Stimulated activated CD4-positive, alpha-beta T cell treated with anti-CD3 and anti-CD28 coated beads, Interleukin-15, amount 100 ng/mL, for 1 hour (primary cell): ENCODE measurements around the gene PRODH2.
"Not testable (repeated sequence)": the region's sequence is repeated elsewhere in the genome, so short reads cannot be mapped to it uniquely, and the experiment has no call there.

Experiments
- DNase-seq, 2 donors: peaks; one replicate each; pipeline ENCODE4 v3.0.0-alpha.2; 2020; ENCODE audit warnings: low read depth in 1 of 2, low spot score in 1 of 2

Gene PRODH2

DNA sequence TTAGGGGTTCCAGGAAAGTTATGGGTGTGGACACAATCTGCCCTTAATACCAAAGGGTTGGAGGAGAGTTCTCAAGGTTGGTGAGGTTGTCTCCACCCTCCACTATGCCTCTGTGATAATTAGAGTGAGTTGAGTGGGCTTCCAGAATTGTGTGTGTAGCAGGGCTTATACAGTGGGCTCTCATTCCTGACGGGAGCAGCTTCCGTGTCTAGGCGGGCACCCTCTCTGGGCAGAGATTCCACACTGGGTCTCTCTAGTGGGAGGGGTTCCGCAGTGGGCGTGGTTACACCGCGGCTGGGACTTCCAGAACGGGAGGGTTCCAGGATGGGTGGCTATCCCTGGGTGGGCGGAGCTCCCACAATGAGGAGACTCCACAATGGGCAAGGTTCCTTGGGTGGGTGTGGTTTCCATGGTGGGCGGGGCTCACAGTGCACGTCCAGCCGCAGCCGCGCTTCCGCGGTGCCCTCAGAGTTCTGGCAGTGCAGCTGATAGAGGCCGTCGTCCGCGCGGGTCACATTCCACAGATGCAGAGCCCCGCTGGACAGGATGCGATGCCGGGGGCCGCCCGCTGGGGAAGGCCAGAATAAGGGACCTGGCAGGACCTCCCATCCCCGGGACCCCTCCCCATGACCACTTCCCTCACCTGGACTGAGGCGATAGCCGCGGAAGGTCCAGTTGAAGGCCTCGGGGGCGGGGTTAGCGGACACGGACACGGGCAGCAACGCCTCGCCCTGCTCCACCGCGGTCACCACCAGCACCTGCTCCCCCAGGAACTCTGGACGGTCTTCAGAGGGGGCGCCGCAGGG lies 31.2 kb upstream of the PRODH2 start:
- no peak for DNase-seq

DNA sequence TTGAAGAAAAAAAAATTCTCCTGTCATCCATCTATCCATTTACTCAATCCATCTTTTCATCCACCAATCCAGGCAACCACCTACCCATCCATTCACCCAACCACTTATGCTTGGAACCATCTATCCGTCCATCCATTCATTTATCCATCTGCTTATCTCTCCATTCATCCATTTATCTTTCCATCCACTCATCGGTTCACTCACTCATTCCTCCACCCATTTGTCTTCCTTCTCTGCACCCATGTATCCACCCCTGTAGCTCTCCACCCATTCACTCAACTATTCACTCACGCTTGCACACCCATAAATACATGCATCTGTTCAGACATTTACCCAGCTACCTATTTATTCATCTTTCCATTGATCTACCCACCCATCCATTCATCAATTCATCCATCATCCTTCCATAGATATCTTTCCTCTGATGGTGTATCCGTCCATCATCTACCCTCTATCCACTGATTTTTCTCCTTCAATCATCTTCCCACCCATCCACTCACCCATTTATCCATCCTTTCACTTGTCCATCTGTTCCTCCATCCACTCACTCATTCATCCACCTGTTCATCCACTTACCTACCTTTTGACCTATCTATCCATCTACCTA lies 30.1 kb upstream of the PRODH2 start:
- DNase-seq, result no peak

DNA sequence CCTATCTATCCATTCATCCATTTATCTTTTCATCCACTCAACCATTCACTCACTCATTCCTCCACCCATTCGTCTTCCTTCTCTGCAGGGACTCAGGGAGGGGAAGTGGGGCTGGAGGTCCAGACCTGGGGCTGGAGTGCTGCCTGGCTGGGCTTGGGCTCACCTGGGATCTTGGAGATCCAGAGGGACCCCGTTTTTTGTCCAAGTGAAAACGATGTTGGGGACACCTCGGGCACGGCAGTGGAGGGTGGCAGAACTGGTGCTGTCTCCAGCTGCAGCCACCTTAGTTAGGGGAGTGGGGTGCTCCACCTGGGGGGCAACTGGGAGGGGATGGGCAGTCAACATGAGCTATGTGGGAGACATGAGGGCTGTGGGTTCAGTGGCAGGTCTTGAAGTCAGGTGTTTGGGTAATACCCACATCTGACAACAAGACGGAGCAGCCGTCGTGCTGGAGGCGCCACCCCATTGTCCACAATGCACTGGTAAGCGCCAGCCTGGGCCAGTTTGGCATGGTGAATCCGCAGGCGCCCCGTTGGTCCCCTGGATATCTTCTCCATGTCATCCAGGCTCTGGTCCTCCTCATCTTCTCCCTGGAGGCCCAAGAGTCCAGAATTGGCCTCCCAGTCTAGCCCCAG lies 29.4 kb upstream of the PRODH2 start:
- no peak for DNase-seq

DNA sequence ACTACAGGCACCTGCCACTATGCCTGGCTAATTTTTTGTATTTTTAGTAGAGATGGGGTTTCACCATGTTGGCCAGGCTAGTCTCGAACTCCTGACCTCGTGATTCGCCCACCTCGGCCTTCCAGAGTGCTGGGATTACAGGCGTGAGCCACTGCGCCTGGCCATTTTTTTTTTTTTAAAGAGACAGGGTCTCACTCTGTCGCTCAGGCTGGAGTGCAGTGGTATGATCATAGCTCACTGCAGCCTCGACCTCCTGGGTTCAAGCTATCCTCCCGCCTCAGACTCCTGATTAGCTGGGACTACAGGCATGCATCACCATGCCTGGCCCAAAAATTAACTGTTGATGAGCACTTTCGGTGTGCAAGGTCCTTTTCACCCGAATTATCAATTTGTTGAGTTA lies 23.5 kb upstream of the PRODH2 start:
- not testable (repeated sequence) for DNase-seq

DNA sequence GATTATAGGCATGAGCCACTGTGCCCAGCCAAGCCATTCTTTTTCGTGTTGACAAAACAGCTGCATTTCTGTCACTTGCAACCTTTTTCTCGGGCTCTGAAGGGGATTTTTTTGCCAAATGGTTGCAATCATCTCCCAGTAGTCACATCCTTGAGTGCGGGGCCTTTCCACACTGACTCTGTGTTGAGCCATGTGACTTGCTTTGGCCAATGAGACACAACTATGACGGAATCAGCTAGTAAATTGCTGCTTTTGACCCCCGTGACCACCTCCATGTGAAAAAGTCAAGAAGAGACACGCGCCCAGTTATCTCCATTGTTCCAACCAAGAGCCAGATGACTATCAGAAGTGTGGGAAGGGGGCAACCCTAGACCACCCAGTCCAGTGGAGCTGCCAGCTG lies 21.3 kb upstream of the PRODH2 start:
- no peak for DNase-seq

DNA sequence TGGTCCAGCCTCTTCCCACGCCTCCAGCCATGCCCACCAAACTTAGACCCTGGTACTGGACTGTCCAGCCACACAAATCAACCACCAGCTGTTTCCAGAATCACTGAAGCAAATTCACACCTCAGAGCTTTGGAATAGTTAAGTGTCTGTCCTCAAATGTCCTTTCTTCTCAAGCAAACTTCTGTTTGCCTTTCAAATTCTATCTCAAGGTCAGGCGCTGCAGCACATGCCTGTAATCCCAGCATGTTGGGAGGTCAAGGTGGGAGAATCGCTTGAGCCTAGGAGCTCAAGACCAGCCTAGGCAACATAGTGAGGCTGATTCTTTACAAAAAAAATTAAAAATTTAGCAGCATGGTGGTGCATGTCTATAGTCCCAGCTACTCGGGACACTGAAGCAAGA lies 19.4 kb upstream of the PRODH2 start:
- no peak for DNase-seq

DNA sequence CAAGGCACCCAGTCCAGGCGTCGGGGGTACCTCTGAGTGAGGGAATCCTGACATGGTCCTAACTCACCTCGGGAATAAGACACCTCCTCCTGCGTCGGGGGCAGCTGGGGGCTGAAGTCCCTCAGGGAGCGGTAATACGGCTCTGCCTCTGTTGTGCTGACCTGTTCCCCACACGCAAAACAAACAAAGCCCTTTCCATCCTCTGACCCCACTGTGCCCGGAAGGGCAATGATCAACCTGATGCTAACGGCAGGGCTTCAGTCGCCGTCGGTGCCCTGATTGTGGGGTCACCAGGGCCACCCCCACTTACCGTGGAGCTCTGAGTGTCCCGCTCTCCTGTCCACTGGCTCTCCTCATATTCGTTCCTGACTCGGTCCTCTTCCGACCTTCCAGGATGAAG lies 18.3 kb upstream of the PRODH2 start:
- no peak for DNase-seq

GRCh38 chr19:35828692-35829301 lies 16.2 kb upstream of the PRODH2 start:
- DNase-seq, result peak in 1 of 2 donors; percentile 27

GRCh38 chr19:35824150-35824549 lies 11.5 kb upstream of the PRODH2 start:
- DNase-seq, result no peak

GRCh38 chr19:35822579-35822978 lies 9.9 kb upstream of the PRODH2 start:
- no peak for DNase-seq

- no peak for DNase-seq
These were observed 5.8 kb upstream of the PRODH2 start for GRCh38 chr19:35818445-35818844.

- DNase-seq, result no peak
These were observed 4.2 kb upstream of the PRODH2 start for GRCh38 chr19:35816846-35817245.

- no peak for DNase-seq
These were observed 3.6 kb upstream of the PRODH2 start for GRCh38 chr19:35816262-35816661.

GRCh38 chr19:35813043-35813890 lies 622 bp upstream of the PRODH2 start:
- DNase-seq, result no peak

DNA sequence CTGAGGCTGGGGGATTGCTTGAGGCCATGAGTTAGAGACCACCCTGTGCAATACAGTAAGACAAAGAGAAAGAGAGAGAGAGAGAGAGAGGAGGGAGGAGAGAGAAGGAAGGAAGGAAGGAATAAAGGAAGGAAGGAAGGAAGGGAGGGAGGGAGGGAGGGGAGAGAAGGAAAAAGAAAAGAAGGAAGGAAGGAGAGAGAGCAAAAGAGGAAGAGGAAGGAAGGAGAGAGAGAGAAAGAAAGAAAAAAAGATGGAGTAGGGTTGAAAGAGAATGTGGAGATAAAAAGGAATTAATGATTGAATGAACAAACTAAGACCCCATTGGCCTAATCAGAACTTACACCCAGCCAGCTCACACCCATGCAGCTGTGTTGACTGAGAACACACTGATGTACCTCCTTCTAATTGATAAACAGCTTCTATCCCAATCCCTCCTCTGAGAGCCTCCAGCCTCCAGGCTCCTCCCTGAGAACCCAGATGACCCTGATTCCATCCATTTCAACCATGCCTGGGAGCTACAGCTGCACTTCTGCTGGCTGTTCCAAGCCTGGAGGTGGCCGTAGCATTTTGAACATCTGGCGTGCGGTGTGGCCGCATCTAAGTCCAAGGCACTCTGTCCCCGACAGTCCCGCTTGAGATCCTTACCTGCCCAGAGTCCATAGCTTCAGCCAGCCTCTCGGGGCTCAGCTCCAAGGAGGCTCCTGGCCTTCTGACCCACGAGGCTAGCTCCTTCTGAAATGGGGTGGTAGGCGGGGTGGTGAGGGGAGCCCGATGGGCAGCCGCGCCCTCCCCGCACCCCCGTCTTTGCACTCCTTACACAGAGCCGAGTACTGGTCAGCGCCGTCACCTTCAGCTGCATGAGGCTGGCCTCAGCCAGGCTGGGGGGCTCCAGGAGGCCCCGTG lies 1.1 kb downstream of the PRODH2 start:
- no peak for DNase-seq

GRCh38 chr19:35807633-35808032 lies 5.0 kb downstream of the PRODH2 start:
- no peak for DNase-seq

DNA sequence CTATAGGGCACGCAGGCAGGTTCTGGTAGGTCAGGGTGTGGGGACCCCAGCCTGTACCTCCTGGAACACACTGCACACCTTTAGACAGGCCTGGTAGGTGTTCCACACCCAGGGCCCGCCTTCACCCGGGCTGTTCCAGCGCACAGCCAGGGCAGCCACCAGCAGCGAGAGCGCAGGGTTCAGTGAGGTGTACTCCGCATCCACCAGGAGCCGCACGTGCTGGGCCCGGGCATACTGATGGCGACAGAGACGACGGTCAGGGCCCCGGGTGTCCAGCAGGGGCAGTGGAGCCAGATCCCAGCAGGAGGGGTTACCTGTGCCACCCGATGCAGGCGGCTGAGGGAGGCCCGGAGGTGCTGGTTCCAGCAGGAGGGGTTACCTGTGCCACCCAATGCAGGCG lies 6.0 kb downstream of the PRODH2 start:
- DNase-seq, result no peak

DNA sequence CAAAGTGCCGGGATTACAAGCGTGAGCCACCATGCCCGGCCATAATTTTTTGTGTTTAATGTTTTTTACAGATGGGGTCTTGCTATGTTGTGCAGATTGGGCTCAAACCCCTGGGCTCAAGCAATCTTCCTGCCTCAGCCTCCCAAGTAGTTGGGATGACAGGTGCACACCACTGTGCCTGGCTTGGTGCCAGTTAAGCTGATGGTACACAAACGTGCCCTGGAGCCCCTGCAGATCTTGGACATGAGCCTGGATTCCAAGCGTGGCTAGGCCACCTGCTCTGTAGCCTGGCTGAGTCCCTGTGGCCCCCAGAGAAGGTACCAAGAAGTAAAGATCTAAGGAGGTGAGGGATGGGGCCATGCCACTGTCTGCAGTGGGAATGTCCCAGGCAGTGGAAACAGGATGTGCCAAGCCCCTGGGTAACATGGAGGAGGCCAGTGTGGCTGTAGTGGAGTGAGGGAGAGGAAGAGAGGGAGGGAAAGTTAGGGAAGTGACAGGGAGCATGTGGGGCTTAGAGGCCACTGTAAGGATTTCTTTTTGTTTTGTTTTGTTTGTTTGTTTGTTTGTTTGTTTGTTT lies 7.0 kb downstream of the PRODH2 start:
- no peak for DNase-seq

DNA sequence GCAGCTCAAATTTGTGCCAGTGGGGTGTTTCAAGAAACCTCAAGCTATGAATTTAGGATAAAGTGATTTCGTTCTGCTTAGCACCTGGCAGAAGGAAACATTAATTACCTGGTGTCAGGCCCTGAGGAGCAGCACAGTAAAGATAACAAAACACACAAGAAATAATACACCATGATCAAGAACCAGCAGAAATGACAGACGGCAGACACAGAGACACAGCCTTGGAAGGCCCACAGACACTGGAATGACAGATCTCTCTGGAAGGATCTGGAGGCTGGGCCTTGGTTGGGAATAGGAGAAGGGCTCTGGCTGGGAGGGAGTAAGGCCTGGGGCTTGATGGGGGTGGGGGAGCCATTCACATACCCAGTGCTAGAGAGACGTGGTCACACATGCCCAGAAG lies 10.8 kb downstream of the PRODH2 start:
- no peak for DNase-seq

DNA sequence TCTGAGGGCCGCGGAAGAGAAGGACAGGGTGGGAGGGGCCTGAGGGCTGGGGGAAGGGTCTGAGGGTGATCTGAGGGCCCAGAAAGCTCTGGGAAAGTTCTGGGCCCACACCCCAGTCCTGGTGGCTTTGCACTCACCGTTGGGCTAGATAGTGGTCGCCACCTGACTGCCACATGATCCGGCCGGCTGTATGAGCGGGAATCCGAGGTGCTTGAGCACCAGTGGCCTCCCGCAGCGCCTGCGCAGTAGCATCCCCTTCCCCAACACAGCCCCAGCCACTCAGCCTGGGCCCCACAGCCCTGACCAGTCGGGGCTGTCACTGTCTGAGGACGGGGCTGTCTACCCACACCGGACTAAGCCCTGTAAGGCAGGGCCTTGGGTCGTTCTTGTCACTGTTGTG lies 15.0 kb downstream of the PRODH2 start:
- no peak for DNase-seq
